GM21360 (cell line): ENCODE measurements around the gene NLRP13.

Experiments
- ATAC-seq: cut with Tn5 transposase; IDR thresholded peaks from one replicate; pipeline ENCODE4 v1.9.1; 2021; ENCODE audit warnings: mild to moderate bottlenecking, moderate library complexity; ENCODE audit not compliant: unreplicated experiment

NLRP13 gene

DNA sequence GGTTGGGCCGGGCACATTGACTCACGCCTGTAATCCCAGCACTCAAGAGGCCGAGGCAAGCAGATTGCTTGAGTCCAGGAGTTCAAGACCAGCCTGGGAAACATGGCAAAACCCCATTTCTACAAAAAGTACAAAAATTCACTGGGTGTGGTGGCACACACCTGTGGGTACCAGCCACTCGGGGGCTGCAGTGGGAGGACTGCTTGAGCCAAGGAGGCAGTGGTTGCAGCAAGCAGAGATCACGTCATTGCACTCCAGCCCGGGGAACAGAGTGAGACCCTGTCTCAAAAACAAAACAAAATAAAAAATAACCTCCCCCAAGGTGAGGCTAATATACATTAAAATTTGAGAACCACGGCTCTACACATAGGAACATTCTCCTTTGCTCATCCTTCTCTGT lies 24.9 kb downstream of the NLRP13 start:
- no peak for ATAC-seq

DNA sequence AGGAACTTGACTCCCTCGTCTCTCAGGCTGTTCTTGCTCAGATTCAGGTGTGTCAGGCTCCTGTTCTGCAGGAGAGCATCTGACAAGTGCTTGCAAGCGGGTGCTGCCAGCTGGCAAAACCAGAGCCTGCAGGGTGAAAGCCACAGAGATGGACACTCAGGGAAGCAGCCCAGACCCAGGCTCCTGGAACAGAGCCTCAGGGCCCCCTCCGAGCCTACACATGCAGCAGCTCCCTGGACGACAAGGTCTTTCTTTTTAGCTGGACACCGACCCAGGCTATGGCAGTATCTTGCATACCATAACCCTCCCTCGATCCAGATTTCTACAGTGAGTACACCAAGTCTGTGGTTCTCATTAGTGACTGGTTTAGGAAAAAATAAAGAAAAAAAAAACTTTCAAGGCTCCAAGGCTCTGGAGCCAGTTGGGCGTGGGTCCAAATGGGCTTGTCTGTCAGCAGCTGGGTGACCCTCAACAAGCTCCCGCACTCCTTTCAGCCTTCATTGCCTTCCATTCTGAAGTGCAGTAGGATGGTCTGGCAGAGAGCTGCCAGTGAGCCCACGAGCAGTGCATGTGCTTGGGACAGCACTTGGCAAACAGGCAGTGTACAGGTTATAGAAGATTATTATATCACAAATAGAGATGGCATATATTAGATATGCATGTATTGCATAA lies 29.9 kb downstream of the NLRP13 start:
- no peak for ATAC-seq

- ATAC-seq: no peak
Measured at GRCh38 chr19:55901369-55902079, 30.6 kb downstream of the NLRP13 start.

GRCh38 chr19:55898911-55899310 lies 33.2 kb downstream of the NLRP13 start:
- ATAC-seq: no peak

- ATAC-seq: no peak
Measured at GRCh38 chr19:55882626-55883025, 49.5 kb downstream of the NLRP13 start.

- ATAC-seq: no peak
Measured at GRCh38 chr19:55877211-55877610, 54.9 kb downstream of the NLRP13 start.

DNA sequence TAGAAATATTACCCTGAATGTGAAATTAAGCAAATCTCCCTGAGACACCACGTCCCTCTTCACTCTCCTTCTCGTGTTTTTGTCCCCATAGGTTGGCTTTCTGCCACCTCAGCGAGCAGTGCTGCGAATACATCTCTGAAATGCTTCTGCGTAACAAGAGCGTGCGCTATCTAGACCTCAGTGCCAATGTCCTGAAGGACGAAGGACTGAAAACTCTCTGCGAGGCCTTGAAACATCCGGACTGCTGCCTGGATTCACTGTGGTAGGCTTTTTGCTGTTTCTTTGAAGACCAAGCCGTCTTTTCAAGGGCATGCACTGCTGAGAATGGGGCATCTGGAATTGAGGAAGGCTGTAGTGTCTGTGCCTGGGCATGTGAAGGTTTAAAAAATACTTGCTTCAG lies 61.4 kb downstream of the NLRP13 start:
- ATAC-seq: no peak

- ATAC-seq: no peak
Measured at GRCh38 chr19:55867101-55867500, 65.0 kb downstream of the NLRP13 start.

DNA sequence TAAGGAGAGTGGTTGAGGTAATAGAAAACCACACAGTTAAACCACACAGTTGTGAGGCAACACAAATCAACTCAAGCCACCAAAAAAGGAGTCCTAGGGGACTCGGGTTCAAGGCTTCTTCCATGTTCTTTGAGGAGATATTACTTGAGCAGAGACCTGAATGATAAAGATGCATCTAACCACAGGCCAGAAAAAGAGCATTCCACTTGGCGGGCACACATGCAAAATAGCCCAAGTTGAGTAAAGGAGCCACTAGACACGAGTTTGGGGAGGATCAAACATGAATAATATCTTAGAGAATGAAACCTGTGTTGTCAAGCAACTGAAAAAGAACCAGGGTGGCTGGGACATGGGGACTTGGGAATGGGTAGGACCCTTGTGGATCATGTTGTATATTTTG lies 65.6 kb downstream of the NLRP13 start:
- ATAC-seq: no peak

DNA sequence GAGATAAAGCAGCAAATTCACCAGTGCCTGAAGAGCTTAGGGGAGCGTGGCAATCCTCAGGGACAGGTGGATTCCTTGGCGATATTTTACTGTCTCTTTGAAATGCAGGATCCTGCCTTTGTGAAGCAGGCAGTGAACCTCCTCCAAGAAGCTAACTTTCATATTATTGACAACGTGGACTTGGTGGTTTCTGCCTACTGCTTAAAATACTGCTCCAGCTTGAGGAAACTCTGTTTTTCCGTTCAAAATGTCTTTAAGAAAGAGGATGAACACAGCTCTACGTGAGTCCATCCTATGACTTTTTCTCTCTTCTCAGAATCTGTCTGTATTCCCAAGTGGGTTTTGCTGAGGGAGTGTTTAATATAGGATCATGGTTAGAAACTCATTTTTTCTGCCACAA lies 73.2 kb downstream of the NLRP13 start:
- no peak for ATAC-seq

- ATAC-seq: no peak
Measured at GRCh38 chr19:55858401-55858800, 73.7 kb downstream of the NLRP13 start.

- no peak for ATAC-seq
Measured at GRCh38 chr19:55857974-55858373, 74.2 kb downstream of the NLRP13 start.

DNA sequence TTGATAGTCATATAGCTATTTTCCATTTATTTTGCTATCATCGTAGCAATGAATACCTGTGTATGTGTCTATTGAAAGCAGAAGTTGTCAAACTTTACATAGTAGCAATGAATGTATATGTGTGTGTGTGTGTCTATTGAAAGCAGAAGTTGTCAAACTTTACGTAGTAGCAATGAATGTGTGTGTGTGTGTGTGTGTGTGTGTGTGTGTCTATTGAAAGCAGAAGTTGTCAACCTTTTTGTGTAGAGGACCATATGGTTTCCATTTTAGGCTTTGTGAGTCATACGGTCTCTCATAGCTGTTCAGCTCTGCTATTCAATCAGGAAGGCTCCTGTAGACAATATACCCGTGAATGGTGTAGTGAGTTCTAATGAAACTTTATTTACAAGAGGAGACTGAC lies 75.0 kb downstream of the NLRP13 start:
- peak; percentile 46 for ATAC-seq

DNA sequence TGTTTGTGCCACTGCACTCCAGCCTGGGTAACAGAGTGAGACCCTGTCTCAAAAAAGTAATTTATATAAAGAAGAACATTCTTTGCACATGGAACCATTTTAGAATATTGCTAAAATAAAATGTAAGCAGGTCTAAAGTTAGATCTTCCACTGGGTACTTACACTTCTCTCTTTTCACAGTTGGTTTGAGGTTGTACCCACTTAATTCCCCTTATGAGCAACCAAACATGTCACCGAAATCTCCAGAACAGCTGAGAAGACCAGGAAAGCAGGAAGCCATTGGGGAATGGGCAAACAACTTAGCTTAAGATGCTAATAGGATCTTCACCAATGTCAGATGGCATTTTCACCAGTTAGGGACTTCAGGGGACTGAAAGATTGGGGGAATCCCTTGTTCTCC lies 77.0 kb downstream of the NLRP13 start:
- ATAC-seq: no peak
